ENCODE measurements around the gene MRGPRF.

Gene MRGPRF

DNA sequence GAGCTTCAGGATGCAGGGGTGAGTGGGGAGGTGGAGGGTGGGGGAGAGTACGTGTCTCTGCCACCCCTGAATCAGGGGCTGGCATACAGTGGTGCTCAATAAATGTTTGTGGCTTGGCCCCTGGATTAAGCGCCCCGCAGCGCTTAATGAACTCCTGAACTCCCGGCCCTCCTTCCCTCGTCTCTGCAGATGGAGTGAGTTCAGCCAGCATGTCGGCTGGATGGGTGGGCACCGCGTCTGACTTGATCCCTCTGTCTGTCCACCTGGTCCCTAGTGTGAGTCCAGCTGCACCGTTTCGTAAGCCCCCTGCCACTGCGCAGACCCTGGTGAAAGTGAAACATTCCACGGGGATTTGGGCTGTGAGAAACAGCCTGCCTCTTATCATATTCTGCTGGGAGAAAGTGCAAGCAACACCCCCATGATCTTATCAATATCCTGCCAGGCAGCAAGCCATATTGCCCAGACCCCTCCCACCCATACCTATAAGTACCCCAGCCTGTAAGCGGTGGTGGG is 20.2 kb downstream of the MRGPRF start:
- Histone ChIP-seq H3K36me3 (replicated peaks; ENCODE audit: insufficient read depth, low read length) (no peaks in the 10 kb centered on the region), H3K9me3 (replicated peaks; ENCODE audit: insufficient read depth, low read length) (no peaks in the 10 kb centered on the region), H3K9ac (ENCODE audit: low read length) (no peak overlapping the region), H3K27ac (ENCODE audit: low read length) (no peak overlapping the region), H3K79me2 (ENCODE audit: low read length) (no peaks in the 10 kb centered on the region), H3F3A (ENCODE audit: insufficient read depth, low read length) (no peaks in the 10 kb centered on the region), H3K9me2 (replicated peaks; ENCODE audit: insufficient read depth, low read length) (no peaks in the 10 kb centered on the region), H3K27me3 (replicated peaks; ENCODE audit: insufficient read depth, low read length) (peaks cover 79% of the 10 kb centered on the region), H4K20me1 (ENCODE audit: insufficient read depth, low read length) (0 out of 2 replicates have a peak, but pooled peaks cover 3% of the 10 kb centered on the region), H3K4me2 (ENCODE audit: low read depth, low read length) (no peak overlapping the region), H2AFZ (ENCODE audit: low read length) (no peak overlapping the region), H3K4me1 (ENCODE audit: low read length) (no peaks in the 10 kb centered on the region), H3K4me3 (ENCODE audit: low read length) (no peak overlapping the region)
- TF ChIP-seq EZH2phosphoT487 (IDR thresholded peaks at IDR 0.05; ENCODE audit: low read length) (no peak), EZH2 (optimal IDR thresholded peaks at IDR 0.05; ENCODE audit: low read depth, low read length) (no peak)
- TF ChIP-seq, protein P1, sequence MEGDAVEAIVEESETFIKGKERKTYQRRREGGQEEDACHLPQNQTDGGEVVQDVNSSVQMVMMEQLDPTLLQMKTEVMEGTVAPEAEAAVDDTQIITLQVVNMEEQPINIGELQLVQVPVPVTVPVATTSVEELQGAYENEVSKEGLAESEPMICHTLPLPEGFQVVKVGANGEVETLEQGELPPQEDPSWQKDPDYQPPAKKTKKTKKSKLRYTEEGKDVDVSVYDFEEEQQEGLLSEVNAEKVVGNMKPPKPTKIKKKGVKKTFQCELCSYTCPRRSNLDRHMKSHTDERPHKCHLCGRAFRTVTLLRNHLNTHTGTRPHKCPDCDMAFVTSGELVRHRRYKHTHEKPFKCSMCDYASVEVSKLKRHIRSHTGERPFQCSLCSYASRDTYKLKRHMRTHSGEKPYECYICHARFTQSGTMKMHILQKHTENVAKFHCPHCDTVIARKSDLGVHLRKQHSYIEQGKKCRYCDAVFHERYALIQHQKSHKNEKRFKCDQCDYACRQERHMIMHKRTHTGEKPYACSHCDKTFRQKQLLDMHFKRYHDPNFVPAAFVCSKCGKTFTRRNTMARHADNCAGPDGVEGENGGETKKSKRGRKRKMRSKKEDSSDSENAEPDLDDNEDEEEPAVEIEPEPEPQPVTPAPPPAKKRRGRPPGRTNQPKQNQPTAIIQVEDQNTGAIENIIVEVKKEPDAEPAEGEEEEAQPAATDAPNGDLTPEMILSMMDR (IDR thresholded peaks at IDR 0.05; ENCODE audit: low read length) = no peak
- DNase-seq = no peak

DNA sequence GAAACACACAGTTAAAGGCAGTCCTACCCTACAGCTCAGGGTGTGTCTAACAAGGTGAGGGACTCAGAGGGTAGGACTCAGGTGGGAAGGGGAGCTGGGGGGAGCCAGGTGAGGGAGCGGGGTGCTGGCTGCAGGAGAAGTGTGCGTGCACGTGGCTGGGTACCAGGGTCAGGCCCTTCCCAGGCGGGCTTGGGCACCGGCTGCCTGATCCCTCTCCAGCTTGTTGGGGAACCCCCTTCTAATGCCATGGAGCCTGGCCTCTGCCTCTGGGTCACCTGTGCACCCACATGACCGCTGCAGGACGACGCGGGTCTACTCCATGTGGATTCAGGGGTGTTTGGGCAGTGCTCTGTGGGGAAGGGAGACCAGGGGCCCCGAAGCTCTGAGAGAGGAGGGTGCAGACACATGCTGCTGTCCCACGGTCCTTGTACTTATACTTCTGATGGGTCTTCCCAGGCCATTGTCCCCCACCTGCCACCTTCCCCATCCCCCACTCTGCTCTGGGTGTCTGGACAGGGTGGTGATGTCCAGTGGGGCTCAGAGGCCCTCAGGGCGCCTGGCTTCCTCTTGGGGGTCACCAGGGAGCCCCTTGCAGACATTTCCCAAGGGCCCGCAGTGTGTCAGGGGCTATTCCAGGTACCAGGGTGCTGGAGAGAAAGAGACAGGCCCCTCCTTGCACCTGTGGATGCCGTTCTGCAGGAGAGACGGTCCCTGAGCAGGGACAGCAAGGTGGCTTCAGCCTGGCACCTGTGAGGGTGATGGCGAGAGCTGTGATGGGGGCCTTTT is 21.9 kb downstream of the MRGPRF start:
- Histone ChIP-seq H3K27ac (ENCODE audit: low read length) (no peak overlapping the region), H4K20me1 (ENCODE audit: insufficient read depth, low read length) (no peaks in the 10 kb centered on the region), H3K9ac (ENCODE audit: low read length) (no peak overlapping the region), H3K9me2 (replicated peaks; ENCODE audit: insufficient read depth, low read length) (no peaks in the 10 kb centered on the region), H3F3A (ENCODE audit: insufficient read depth, low read length) (no peaks in the 10 kb centered on the region), H3K27me3 (replicated peaks; ENCODE audit: insufficient read depth, low read length) (peaks cover 77% of the 10 kb centered on the region), H3K9me3 (replicated peaks; ENCODE audit: insufficient read depth, low read length) (no peaks in the 10 kb centered on the region), H3K79me2 (ENCODE audit: low read length) (no peaks in the 10 kb centered on the region), H2AFZ (ENCODE audit: low read length) (no peak overlapping the region), H3K4me1 (ENCODE audit: low read length) (no peaks in the 10 kb centered on the region), H3K4me2 (ENCODE audit: low read depth, low read length) (no peak overlapping the region), H3K4me3 (ENCODE audit: low read length) (no peak overlapping the region), H3K36me3 (replicated peaks; ENCODE audit: insufficient read depth, low read length) (no peaks in the 10 kb centered on the region)
- DNase-seq = no peak
- no peak for TF ChIP-seq EZH2phosphoT487 (IDR thresholded peaks at IDR 0.05; ENCODE audit: low read length)
- TF ChIP-seq, protein P1 (IDR thresholded peaks at IDR 0.05; ENCODE audit: low read length) = no peak
- TF ChIP-seq EZH2 (optimal IDR thresholded peaks at IDR 0.05; ENCODE audit: low read depth, low read length) = no peak

DNA sequence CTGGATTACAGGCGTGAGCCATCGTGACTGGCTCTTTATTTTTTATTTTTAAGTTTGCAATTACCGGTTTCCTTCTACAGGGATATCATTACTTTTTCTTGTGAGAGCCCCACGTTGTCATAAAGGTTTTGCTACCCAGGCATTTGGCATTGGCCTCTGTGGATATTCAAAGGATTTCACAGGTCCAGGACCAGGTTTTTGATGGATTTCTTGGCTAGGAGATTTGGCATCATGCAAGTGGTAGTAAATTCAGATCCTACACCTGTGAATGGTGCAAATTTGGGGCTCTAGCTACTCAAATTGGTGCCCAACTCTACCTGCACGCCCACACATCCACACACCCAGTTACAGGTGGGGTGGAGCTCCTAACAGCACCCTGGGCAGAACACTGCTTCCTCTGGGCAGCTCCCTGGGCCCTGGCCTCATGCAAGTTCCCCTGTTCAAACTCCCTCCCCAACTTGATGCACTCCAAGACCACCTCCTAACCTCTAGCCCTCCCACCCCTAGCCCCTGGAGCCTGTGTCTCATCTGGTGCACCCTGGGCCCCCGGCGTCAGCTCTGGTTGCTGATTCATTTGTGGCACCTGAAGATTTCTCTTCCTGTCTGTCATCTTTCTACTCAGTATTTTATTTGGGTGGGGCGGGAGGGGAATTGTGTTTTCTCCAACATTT is 23.0 kb downstream of the MRGPRF start:
- no peaks in the 10 kb centered on the region for H3F3A ChIP-seq (ENCODE audit: insufficient read depth, low read length)
- H3K9me2 ChIP-seq (replicated peaks; ENCODE audit: insufficient read depth, low read length) = no peaks in the 10 kb centered on the region
- H3K9me3 ChIP-seq (replicated peaks; ENCODE audit: insufficient read depth, low read length) = no peaks in the 10 kb centered on the region
- H3K9ac ChIP-seq (ENCODE audit: low read length) = no peak overlapping the region
- peaks cover 76% of the 10 kb centered on the region for H3K27me3 ChIP-seq (replicated peaks; ENCODE audit: insufficient read depth, low read length)
- no peaks in the 10 kb centered on the region for H3K79me2 ChIP-seq (ENCODE audit: low read length)
- no peak overlapping the region for H3K4me3 ChIP-seq (ENCODE audit: low read length)
- H2AFZ ChIP-seq (ENCODE audit: low read length) = no peak overlapping the region
- no peaks in the 10 kb centered on the region for H3K4me1 ChIP-seq (ENCODE audit: low read length)
- TF ChIP-seq EZH2 (optimal IDR thresholded peaks at IDR 0.05; ENCODE audit: low read depth, low read length) (no peak), EZH2phosphoT487 (IDR thresholded peaks at IDR 0.05; ENCODE audit: low read length) (no peak)
- TF ChIP-seq, protein P1 (IDR thresholded peaks at IDR 0.05; ENCODE audit: low read length) = no peak
- no peak overlapping the region for H3K4me2 ChIP-seq (ENCODE audit: low read depth, low read length)
- no peaks in the 10 kb centered on the region for H4K20me1 ChIP-seq (ENCODE audit: insufficient read depth, low read length)
- DNase-seq = no peak
- H3K27ac ChIP-seq (ENCODE audit: low read length) = no peak overlapping the region
- H3K36me3 ChIP-seq (replicated peaks; ENCODE audit: insufficient read depth, low read length) = no peaks in the 10 kb centered on the region

Data from MM.1S (cell line).